Small intestine (tissue), 7 donors: ENCODE measurements around the gene RHBDD1. TPM values are rescaled to one million over a fixed set of nuclear protein-coding genes. Genes with fewer than 3 reads are reported as not detected.

Experiments used
- DNase-seq, 2 donors: peaks; one replicate each; pipeline versions ENCODE4 v3.0.0 to v3.0.0-alpha.2; 2013
- FAIRE-seq: peaks from 2 replicates; lab custom pipeline; 2012; peaks lifted over from hg19 to GRCh38; lab: Jason Lieb, UNC
- H3K27ac ChIP-seq, 3 donors: one replicate each; pipeline ENCODE4 v1.5.1; 2013; ENCODE audit warnings: low read length in 2 of 3, mild to moderate bottlenecking in 2 of 3, control low read depth in 1 of 3, inconsistent platforms in 1 of 3, low read depth in 1 of 3, moderate library complexity in 1 of 3
- H3K27me3 ChIP-seq, 3 donors: one replicate each; pipeline ENCODE4 v1.6.1; 2013; ENCODE audit warnings: low read length in 3 of 3, inconsistent platforms in 1 of 3; ENCODE audit not compliant: control insufficient read depth in 3 of 3, insufficient read depth in 3 of 3
- H3K36me3 ChIP-seq, 3 donors: one replicate each; pipeline ENCODE4 v1.6.1; 2013; ENCODE audit warnings: low read length in 3 of 3, inconsistent platforms in 1 of 3, low read depth in 1 of 3, mild to moderate bottlenecking in 1 of 3, moderate library complexity in 1 of 3; ENCODE audit not compliant: control insufficient read depth in 3 of 3, insufficient read depth in 2 of 3
- H3K4me1 ChIP-seq, 3 donors: one replicate each; pipeline ENCODE4 v1.6.1; 2013; ENCODE audit warnings: low read length in 2 of 3, inconsistent platforms in 1 of 3, low read depth in 1 of 3, mild to moderate bottlenecking in 1 of 3, moderate library complexity in 1 of 3; ENCODE audit not compliant: control insufficient read depth in 3 of 3, insufficient read depth in 2 of 3
- H3K4me3 ChIP-seq, 3 donors: one replicate each; pipeline ENCODE4 v1.5.1; 2013; ENCODE audit warnings: low read length in 3 of 3, control low read depth in 1 of 3, inconsistent platforms in 1 of 3, low read depth in 1 of 3, mild to moderate bottlenecking in 1 of 3, moderate library complexity in 1 of 3
- H3K9me3 ChIP-seq, 2 donors: one replicate each; pipeline ENCODE4 v1.6.1; 2013; ENCODE audit warnings: low read depth in 1 of 2, low read length in 1 of 2; ENCODE audit not compliant: control insufficient read depth in 2 of 2, insufficient read depth in 1 of 2
- WGBS, 3 donors: extraction: QIAGEN DNeasy Blood & Tissue Kit; methylation state at CpG; one replicate each; pipeline ENCODE4 v1.1.7; 2013; 5-methylcytosine and 5-hydroxymethylcytosine counted together
- polyA plus RNA-seq, 4 donors: library from polyadenylated mRNA; stranded (reverse) in 3 of 4; unstranded in 1 of 4; fragments of 200-250 nt in 3 of 4; fragments of 120-200 nt in 1 of 4; gene quantifications; one replicate each; pipeline versions ENCODE4 v1.2.1 to v1.2.3, GENCODE V29; 2013
- donor health status: healthy with polysubstance abuse.
- donor health status: control.
- donor health status: control.
- donor health status: Bipolar disorder and iron deficiency.
- donor health status: healthy.

The RHBDD1 gene
- polyA plus RNA-seq, 4 donors = 3.1 to 23.4 (median 8.7) TPM

DNA sequence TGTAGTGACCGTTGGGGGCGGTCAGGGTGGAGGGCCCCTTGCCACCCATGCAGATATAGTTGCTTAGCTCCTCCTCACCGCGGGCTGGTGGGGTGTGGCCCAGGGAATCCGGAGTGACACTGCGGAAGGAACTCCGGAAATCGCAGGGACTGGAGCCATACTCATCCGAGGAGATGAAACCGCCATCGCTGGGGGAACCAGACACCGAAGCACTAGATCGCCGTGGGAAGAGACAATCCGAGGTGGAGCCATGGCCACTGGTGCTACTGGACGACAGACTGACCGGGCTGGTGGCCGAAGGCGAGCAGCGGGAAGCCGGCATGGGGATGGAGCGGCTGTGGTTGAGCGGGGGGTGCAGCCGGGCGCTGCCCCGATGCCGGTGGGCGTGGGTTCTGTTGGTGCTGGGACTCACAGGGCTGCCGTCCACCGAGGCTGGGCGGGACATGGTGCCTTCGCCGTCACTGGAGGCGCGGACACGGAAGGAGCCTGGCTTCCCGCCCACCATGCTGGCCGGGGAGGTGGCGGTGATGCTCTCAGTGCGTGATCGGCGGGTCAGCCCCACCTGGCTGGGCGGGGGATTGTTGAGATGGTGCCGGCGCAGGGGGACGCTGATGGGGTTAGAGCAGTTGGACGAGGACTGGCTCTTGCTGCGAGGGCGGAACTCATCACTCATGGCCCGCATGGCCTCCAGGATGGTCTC is 38.4 kb upstream of the RHBDD1 start:
- no peak for FAIRE-seq
- no peak for DNase-seq
- H3K27ac ChIP-seq = peak overlapping the region in 2 of 3 donors; percentile 59 to 87
- peaks cover 0 to 38% (median 3%) of the 10 kb centered on the region in 3 donors for H3K4me1 ChIP-seq
- peaks cover 0 to 6% of the 10 kb centered on the region in 2 donors for H3K9me3 ChIP-seq
- H3K27me3 ChIP-seq = no peaks in the 10 kb centered on the region
- 82 to 96% (median 90%) methylated on average over 42 to 50 of the region's 50 CpGs for WGBS, 3 donors
- peak overlapping the region in 2 of 3 donors; percentile 65 to 71 for H3K4me3 ChIP-seq
- peaks cover 0 to 39% (median 0%) of the 10 kb centered on the region in 3 donors for H3K36me3 ChIP-seq

DNA sequence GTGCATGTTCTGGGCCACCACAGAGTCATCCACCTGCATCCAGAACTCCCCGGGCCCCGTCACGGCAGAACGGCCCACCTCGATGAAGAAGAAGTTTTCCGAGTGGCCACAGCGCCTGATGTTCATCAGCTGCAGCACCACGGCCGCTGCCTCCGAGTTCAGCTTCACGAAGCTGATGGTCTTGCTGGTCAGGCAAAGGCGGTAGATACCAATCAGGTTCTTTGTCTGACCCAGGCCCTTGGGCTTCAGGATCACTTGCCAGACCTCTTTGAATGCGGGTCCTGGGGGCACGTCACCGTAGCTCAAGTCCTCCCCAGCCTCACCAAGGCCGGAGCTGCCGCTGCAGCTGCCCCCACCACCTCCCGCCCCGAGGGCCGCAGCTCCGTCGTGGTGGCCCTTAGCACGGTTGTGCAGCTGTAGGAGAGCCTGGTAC is 37.8 kb upstream of the RHBDD1 start:
- Histone ChIP-seq H3K27ac (peak overlapping the region; percentile 13 to 87 (median 59)), H3K27me3 (no peaks in the 10 kb centered on the region), H3K36me3 (peaks cover 0 to 39% (median 0%) of the 10 kb centered on the region in 3 donors), H3K4me1 (peaks cover 0 to 38% (median 3%) of the 10 kb centered on the region in 3 donors), H3K9me3 (peaks cover 0 to 6% of the 10 kb centered on the region in 2 donors), H3K4me3 (peak overlapping the region; percentile 65 to 83 (median 71))
- no peak for DNase-seq
- 52 to 64% (median 62%) methylated on average over 23 of the region's 23 CpGs for WGBS, 3 donors
- FAIRE-seq = no peak

DNA sequence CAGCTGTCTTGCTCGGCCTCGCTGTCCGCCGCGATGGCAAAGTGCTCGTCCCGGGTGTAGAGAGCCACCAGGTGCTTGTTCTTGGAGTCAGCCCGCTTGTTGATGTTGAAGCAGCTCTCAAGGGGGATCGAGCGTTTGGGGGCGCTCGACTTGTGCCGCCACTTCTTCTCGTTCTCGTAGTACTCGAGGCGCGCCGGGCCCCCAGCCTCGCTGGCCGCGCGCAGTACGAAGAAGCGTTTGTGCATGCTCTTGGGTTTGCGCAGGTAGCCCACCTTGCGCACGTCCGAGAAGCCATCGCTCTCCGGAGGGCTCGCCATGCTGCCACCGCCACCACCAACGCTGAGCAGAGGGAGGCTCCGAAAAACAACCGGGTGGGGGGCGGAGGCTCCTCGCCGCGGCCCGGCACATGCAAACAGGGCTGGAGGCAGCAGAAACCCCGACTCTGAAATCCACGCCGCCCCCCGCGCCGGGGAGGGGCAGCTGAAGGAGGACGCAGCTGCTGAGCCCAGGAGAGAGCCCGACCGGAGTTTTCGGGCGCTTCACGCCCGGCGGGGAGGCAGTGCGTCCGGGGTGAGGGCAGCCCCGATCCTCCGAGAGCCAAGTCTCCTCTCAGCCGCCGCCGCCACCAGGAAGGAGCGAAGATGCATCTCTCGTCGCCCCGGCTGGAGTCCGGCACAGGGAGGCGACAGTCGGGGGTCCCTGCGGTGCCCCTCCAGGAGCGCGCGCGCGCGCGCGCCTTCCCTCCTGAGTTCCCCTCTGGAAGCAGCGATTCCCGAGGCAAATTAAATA is 37.2 kb upstream of the RHBDD1 start:
- peaks cover 0 to 38% (median 3%) of the 10 kb centered on the region in 3 donors for H3K4me1 ChIP-seq
- WGBS, 3 donors = 1% methylated on average over 67 to 80 of the region's 80 CpGs
- FAIRE-seq = no peak

DNA sequence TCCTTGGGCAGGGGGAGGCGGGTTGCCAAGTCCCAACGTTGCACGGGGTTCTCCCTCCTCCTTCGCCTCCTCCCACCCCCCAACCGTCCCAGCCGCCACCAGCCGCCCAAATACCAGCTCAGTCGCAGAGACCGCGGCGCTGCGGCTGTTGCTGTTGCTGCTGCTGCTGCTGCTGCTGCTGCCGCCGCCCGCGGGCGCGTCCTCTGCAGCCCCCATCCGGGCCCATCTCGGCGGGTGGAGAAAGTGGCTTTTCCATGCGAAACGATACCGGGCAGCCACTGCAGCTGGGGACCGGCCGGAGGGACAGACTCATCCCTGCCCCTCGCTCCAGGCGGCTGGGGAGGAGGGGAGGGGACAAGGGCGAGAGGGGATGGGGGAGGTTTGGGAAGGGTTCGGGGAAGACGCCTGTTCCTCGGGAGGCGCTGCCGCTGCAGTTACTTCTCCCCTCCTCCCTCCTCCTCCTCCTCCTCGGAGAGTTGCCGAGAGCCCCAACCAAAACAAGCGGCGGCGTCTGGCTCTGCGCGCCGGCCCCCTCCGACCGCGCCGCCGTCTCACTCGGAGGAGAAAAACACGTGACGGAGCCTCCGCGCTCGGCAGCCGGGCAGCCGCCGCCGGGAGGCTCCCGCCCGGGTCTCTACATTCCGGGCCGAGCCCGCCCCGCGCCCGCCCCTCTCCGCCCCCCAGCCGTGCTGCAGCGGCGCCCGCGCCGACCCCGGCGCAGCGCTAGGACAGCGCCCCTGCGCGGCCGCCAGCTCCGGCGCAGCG is 36.5 kb upstream of the RHBDD1 start, which contains the start of gene IRS1:
Gene IRS1, minus strand, starts transcription at position 610 of the 765 bp plus-strand sequence. CDS start 1,082 bp downstream, outside the sequence.
- FAIRE-seq (no peak), DNase-seq (peak; percentile 64 to 91)
- Histone ChIP-seq H3K9me3 (peaks cover 0 to 6% of the 10 kb centered on the region in 2 donors), H3K4me3 (peak within 1 kb of the TSS; percentile 65 to 83 (median 71)), H3K27ac (peak within 1 kb of the TSS; percentile 45 to 93 (median 87)), H3K4me1 (peaks cover 0 to 38% (median 3%) of the 10 kb centered on the region in 3 donors), H3K36me3 (peaks cover 0 to 39% (median 0%) of the 10 kb centered on the region in 3 donors), H3K27me3 (no peaks in the 10 kb centered on the region)
- WGBS, 3 donors = 0 to 1% (median 0%) methylated on average over 41 to 82 of the region's 82 CpGs

More for the DNA sequence above, 37.2 kb upstream of the RHBDD1 start:
- peaks cover 0 to 39% (median 0%) of the 10 kb centered on the region in 3 donors for H3K36me3 ChIP-seq
- H3K27ac ChIP-seq = peak overlapping the region; percentile 32 to 87 (median 59)
- H3K4me3 ChIP-seq = peak overlapping the region; percentile 65 to 83 (median 71)
- peaks cover 0 to 6% of the 10 kb centered on the region in 2 donors for H3K9me3 ChIP-seq
- no peaks in the 10 kb centered on the region for H3K27me3 ChIP-seq
- peak; percentile 58 to 80 for DNase-seq

DNA sequence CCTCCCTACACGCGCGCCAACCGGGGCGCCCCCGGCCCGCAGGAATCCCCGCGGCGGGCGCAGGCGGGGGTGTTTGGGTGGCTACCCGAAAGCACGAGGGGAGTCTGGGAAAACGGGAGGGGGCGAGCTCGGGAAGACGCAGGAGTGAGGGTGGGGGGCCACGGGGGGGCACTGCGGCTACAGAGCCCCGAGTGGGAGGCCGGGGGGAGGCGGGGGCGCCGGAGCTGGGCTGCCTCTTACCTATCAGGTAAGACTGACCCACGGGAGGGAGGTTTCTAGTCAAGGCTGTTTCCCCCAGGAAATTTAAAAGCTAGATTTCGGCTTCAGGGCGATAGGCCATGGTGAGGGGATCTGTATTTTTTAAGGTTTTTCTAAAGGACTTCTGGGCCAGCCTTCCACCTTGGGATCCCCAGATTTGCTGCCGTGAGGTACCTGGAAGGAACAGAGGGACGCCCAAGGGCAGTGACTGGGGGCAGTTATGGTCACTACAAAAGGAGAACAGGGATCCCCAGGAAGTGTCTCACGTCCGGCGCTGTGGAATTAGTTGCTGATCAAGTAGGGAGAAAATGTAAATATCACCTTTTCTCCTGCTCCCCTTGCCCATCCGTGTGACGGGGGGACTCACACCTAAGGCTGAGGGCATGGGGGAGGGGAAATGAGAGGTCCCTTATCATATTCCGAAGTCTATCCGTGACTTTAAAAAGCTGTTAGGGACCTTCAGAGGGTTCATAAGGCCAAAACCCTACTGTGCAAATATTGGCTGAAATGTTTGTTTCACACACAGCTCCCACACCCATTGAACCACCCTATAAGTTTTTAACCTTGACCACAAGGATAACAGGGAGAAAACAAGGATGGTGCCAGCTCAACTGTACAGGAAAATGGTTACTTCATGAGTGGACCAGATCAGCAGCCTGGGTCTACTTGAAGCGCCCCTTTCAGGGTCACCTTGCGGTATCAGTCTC is 35.6 kb upstream of the RHBDD1 start:
- Histone ChIP-seq H3K36me3 (peaks cover 0 to 32% (median 0%) of the 10 kb centered on the region in 3 donors), H3K4me3 (peak overlapping the region; percentile 65 to 83 (median 71)), H3K27ac (peak overlapping the region; percentile 45 to 93 (median 87)), H3K9me3 (peaks cover 0 to 6% of the 10 kb centered on the region in 2 donors), H3K27me3 (no peaks in the 10 kb centered on the region), H3K4me1 (peaks cover 0 to 37% (median 3%) of the 10 kb centered on the region in 3 donors)
- DNase-seq = peak; percentile 47 to 66
- WGBS, 3 donors = 1 to 4% (median 3%) methylated on average over 30 to 39 of the region's 39 CpGs
- no peak for FAIRE-seq

DNA sequence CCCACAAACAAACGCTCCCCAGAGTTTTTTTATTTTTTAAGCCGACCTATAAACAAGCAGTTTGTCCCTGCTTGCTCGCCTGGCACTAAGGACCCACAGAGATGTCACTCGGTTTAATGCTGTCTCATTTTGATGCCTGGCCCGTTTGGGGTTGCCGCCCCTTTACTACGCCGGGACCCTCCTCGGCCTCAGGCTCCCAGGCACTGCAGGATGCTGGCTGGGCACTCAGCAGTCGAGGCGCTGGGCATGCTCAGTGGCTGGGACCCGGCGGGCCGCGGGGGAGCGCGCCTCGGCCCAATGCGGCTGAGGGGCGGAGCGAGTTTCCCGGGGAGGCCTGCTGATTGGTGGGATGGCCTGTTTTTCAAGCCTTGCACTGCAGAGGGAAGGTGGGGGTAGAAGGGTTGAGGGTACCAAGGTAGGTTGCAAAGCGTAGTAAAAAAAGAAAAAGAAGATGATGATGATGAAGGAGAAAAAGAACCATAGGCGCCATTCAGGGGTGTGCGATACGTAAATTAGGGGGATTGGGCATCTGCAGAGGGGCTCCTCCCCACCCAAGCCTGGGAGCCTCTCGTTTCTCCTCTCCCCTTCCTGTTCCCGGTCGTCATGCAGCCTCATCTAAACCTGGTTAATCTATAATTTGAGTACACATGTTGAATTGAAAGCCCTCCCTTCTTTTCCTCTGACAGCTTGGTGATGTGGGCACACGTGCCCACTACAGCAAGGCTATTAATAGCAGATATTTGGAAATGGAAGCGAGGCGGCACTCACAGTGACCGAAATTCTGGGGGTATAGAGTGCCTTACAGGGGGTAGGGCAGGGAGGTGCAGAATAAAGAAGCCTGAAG is 34.7 kb upstream of the RHBDD1 start:
- FAIRE-seq = no peak
- H3K27ac ChIP-seq = peak overlapping the region; percentile 45 to 93 (median 87)
- H3K4me3 ChIP-seq = peak overlapping the region; percentile 19 to 71 (median 65)

More for the DNA sequence above, 34.7 kb upstream of the RHBDD1 start:
- H3K36me3 ChIP-seq = peaks cover 0 to 23% (median 0%) of the 10 kb centered on the region in 3 donors
- WGBS, 3 donors = 1 to 6% (median 5%) methylated on average over 33 of the region's 33 CpGs
- peaks cover 0 to 6% of the 10 kb centered on the region in 2 donors for H3K9me3 ChIP-seq
- H3K4me1 ChIP-seq = peaks cover 0 to 28% (median 3%) of the 10 kb centered on the region in 3 donors
- DNase-seq = peak; percentile 73 to 94
- no peaks in the 10 kb centered on the region for H3K27me3 ChIP-seq
